ENCODE data around the gene KCNQ1.

KCNQ1 gene

DNA sequence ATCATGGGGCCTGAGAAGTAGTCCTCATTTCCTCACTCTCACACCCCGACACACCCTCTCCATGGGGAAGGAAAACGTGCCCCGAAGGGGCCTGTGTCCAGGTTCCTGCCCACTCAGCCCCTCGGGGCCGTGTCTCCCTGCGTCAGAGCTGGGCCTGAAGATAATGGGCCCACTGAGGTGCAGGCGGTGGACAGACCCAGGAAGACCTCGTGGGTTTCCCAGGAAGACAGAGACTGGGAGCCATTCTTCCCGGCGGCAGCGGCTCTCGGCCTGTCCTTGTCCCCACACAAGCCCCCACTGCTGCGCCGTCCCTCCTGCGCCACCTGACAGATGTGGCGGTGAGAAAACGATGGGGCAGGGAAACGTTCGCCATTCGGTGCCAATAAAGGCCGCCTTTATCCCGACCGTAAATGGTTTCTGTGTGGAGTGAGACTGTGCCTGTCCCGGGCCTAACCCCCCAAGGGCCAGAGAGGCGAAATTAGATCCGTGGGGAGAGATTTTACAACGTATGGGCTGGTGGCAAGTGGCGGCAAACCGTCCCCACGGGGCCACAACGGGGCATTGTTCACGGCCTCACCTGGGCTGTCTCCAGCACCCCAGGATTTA, 351.8 kb downstream of the KCNQ1 start:
- no peak for DNase-seq (ENCODE audit: low read depth in 2 of 2)

DNA sequence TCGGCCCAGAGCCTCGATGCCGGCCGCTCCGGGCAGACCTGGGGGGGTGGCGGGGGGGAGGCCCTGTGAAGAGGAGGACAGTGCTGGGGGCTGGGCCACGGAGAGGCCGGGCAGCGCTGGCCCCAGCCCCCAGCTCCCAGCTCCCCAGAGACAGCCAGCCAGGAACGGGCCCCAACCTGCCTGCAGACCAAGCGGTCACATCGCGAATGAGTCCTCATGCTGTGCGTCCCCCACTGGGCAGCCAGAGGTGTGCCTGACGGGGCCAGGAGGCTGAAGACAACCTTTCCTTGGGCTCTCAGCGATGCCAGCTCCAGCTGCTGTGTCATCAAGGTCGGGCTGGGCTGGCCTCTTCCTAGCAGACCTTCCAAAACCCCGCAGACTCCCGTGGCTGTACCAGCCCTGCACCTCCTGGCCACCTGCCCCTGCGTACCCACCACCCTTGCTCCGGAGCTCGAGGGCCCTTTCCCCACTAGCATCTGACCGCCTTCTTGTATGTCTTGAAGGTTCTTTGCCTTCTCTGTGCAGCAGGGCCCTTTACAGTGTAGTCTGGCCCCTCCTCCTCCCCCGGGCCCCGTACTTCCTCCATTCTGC, 352.4 kb downstream of the KCNQ1 start:
- DNase-seq (ENCODE audit: low read depth in 2 of 2), result no peak

DNA sequence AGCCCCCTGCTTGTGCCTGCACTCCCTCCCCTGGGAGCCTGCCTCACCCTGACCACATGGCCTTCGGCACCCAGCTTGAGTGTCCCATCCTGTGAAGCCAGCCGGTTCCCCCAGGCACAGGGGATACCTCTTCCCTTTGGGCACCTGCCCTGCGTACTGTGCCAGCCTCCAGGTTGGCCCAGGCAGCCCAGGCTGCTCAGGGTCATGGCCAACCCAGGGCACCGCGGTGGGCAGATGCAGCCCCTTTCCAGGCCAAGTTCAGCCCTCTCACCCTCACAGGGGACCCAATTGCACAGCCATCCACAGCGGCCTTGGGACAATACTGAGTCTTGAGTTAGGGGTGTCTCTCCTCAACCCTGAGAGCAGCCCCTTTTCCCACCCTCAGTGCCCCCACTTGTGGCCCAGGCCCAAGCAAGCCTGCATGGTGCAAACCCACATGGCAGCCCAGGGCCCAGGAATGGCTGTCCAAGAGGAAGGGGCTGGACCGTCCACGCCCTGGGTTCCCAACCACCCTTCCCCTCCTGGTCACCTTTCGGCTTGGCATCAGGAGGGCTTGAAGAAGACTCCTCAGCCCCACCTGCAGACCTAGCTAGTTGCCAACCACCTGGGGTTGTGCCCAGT, 353.0 kb downstream of the KCNQ1 start:
- no peak for DNase-seq (ENCODE audit: low read depth in 2 of 2)

DNA sequence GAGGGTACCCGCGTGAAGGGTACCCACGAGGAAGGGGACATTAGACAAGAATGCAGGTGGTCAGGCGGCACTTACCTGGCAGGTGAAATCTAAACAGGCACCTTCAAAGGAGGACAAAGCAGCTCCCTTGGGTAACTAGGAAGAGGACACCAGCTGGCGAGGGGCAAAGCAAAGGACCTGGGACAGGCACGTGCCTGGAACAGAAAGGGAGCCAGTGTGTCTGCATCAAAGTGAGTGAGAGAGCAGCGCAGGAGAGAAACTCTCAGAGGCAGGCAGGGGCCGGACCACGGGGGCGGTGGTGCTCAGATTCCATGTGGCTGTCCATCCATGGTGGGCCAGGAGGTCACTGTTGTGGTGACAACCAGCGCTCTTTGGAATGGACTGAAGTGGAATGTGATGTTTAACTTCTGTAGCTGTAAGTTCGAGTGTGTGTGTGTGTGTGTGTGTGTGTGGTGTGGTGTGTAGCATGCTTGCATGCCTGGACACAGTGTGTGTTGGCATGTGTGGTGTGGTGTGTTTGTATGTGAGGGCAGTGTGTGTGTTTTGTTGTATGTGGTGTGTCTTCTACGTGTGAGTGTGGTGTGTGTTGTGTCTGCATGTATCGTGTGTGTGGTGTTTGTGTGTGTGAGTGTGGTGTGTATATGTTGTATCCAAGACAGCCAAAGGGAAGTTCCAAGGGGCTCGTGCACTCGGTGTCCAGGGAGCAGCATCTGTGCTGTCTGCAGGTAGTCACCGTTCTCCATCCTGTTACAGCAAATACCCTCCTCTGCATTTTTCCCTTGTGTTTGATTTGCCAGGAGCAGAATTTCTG, 354.3 kb downstream of the KCNQ1 start:
- DNase-seq (ENCODE audit: low read depth in 2 of 2), result no peak

DNA sequence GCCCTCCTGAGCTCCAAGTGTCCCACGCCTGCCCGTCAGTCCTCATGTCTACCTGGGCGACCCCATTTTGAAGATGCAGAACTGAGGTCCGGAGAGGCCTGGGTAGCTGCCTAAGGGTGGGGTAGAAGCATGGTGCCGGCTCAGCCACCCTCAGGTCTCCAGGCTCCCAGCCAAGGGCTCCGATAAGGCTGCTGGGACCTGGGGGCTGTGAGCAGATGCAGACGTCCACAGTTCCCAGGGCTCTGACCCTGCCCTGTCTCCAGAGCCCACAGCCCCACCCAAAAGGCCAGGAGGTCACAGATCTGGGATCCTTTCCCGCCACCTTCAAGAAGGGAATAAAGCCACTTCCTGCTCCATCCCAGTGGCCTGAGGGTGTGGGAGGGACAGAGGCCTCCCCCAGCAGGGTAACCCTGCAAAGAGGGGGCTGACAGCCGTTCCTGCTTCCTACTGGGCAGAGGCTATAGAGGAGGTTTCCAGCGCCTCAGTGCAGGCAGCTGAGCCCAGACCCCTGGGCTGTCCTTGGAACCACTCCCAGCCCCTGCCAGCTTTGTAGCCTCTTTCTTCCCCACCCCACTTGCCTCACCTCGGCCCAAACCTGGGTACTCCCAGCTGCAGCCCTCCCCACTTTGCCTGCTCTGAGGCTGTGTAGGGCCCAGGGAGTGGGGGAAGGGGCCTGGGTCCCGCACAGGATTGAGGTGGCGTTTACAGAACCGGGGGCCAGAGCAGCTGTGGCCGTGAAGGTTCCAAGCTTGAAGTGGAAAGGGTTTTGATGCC, 355.3 kb downstream of the KCNQ1 start:
- DNase-seq (ENCODE audit: low read depth in 2 of 2), result no peak

DNA sequence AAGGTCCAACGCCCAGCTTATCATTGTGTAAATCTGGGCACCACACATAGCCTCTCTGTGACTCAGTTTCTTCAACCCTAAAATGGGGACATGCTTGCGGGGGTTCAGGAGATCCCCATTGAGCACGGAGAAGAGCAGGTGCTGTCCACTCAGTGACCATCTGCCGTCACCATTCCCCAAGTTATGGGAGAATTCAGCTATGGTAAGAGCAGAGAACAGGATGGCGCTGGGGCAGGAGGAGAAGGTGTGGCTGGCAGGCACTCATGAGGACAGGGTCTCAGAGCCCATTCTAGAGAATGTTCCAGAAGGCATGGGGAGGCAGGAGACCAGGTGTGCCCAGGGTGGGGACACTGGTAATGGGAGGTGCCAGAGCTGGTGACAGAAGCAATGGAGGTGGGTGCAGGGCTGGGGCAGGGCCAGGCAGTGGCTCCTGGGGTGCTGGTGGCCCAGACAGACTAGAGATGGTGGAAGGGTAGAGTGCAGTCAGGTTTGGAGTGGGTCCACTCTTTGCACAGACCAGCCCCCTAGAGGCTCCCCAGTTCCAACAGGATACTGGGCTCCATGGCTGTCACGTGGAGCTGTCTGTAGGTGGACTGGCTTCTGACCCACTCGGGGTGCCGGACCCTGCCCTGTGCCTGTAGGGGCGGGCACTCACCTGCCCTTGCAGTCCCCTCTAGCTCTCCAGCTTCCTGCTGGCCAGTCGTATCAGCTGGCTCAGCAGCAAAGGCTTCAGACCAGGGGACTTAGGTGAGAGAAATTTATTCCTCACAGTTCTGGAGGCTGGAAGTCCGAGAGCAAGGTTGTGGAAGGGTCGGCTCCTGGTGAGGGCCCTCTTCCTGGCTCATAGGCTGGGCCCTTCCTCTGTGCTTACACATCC, 356.1 kb downstream of the KCNQ1 start:
- DNase-seq (ENCODE audit: low read depth in 2 of 2), result no peak

DNA sequence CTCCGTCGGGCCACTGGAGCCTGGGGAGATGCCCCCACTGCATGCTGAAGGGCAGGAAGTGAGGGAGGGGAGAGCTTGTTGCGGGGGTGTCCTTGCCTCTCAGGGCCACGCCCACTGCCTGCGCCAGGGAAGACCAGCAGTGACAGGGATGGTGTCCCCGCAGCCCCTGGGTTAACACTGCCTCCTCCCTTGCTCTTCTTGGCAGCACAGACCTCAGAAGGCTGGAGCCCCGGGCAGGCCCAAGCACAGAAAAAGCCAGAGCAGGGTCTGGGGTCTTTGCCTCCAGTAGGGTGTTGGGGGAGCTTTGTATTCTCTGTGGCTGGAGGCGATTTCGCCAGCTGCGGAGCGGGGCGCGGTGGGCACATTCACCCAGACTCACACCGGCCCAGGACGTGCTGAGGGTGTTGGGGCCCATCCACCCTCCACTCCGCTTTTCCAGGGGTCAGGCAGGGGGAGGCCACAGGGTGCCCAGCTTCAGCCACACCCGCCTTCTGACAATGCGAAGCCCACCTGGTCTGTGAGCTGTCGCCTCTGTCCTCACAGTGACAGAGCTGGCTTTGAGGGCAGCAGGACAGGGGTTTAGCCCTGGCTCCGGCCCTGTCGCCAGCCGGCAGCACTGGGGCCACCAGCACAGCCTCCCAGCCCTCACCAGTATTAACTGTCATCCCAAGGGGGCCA, 357.0 kb downstream of the KCNQ1 start:
- no peak for DNase-seq (ENCODE audit: low read depth in 2 of 2)

DNA sequence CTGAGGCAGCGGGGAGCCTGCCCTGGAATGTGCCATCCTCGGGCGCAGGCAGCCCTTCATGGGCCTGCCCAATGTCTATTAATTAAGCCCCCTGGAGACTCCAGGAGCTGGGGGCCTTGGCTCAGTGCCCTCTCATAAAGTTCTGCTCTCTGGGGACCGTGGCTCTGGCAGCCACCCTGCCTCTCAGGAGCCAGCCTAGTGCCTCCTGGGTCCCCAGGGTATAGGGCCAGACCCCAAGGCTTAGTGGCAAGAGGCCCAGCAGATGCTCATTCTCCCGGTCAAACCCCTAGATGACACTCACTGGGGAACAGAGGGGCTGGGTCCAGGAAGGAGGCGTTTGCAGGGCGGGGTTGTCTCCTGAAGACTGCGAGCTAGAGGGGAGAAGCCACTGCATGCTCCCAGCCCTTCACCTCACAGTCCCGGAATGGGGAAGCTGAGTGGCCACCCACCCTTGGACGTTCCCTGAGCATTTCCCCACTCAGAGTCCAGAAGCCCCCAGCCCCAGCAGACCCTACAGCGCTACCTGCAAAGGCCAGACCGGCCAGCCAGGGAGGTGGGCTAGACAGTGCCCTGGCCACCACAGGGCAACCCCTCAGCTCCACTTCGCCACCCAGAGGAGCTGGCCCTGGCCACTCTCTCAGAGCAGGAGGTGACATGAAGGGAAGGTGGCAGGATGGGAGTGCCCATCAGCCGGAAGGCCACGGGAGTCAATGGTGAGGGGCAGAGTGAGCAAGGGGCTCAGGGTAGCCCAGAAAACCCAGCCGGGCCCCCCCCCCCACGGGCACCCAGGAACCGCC, 357.8 kb downstream of the KCNQ1 start:
- DNase-seq (ENCODE audit: low read depth in 2 of 2), result no peak

DNA sequence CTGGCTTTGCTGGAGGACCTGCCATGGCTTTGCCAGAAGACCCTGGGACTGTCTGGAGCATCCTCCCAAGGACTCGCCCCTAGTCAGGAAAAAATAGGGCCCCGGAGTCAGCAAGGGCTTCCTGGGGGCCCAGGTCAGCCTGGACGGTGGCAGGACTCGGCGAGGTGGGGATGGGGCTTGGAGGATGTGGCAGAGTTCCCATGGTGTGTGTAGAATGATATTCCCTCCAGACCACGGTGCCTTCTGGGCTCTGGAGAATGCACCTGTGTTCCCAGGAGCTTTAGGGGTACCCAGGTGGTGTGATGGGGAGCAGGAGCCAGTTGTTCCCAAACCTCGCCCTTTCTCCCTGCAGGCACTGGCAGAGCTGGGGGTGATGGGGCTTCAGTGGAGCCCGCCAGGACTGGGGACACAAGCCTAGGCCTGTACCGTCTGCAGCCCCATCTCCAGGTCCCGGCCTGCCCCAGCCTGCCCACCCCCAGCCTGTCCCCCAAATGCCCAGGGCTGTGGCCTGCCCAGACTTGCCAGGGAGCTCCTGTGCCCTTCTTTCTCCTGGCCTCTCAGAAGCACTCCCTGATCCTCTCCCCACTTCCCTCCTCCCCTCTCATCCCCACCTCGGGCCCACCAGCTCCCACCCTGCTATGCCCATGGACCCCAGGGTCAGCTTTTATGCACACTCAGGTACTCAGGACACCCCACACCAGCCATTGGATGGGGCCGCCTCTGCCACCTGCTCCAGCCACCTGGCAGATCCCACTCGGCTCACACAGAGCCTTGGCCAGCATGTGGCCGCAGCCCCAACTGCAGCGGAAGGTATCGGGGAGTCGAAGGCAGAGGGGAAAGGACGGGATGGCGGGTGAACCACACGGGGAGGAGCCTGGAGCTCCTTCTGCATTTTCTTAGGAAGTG, 358.6 kb downstream of the KCNQ1 start:
- DNase-seq (ENCODE audit: low read depth in 2 of 2), result no peak

DNA sequence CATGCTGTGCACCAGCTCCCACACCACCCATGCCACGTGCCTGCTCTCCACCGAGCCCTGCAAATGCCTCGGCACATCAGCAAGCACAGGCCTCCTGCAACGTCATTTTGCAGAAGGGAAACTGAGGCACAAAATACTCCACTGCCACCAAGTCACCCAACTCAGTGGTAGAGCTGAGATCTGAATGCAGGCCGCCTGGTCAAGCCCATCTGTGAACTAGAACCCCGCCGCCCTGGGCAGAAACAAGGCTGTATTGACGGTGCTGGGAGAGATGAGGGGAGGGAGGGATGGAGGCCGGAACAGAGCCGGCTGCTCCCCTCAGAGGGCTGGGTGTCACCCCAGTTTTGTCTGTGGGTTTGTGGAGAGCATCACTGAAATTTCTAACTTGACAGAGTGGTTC, 359.4 kb downstream of the KCNQ1 start:
- no peak for DNase-seq (ENCODE audit: low read depth in 2 of 2)

DNA sequence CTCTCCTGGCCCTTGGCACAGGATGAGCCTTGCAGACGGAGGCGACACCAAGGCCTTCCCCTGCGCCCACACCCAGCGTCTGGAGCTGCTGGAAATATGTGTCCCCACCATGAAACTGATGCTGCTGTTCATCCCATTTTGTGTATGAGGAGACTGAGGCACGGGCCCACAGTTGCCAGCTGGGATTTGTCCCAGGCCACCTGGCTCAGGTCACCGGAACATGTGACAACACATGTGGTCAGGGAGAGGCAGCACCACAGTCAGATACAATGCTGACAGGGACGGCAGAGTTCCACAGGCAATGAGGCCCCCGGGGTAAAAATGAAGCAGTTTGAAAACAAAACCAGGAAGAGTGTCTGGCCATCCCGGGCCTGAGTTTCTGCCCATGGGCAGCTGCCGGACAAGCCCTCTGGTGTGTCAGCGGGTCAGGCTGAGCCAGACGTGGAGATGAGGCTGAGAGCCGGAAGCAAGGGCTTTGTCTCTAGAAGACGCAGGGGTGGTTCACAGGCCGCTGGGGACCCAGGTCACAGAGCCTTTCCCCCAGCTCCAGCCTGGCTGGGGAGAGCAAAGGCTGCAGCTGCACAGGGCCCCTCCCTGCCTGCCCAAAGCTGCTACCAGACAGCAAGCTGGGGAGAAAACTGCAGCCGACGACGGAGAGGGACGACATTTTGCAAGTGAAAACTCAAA, 360.0 kb downstream of the KCNQ1 start:
- DNase-seq (ENCODE audit: low read depth in 2 of 2), result no peak

DNA sequence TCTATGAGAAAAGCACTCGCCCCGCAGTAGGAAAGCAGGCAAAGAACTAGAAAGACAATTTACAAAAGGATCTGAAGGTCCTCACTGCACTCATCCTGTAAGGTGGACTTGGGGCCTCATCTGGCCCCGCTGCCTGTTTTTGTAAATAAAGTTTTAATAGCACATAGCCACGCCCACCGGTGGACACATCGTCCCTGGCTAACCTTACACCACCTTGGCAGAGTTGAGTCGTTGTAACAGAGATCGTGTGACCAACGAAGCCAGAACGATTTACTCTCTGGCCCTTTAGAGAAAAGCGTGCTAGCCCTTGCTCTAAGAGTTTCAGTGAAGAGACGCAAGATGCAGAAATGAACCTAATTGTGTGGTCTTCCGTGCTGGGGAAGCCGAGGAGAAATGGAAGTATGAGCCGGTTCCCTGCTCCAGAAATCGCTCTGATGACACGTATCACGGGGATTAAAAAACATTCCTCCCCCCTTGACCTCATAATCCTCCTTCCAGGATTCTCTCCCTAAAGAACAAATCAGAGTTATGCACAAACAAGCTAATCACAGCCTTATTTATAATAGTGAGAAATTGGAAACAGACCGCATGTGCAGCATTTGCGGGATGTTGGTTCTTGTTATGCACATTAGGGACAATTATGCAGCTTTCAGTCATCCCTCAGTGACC, 360.7 kb downstream of the KCNQ1 start:
- no peak for DNase-seq (ENCODE audit: low read depth in 2 of 2)

DNA sequence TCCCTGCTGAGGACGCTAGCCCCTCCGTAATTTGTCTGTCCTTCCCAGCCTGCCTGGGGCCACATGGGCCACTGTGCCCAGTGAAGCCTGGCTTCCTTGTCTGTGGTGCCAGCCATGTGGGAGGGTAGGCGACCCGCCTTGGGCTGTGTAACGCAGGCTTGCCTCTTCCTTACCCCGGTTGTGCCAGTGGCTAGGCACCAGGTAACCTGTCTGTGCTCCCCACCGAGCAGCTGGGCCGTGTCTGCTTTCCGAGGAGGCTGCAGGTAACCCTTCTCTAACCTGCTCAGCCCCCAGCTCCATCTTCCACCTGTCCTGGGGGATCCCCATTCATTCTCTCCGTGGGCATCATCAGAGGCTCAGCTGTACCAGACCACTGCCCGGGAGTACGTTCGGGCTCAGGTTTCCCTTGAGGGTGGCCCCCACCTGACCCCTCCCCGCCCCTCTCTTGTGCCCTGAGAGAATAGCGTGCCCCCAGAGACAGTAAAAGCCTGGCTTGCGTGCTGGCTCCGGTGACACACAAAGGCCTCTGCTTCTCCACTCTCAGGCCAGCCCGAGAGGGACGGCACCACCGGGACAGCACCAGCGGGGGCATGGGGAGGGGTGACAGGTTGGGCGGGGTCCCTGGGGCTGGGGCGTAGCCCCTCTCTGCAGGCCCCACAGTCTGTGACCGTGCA, 361.7 kb downstream of the KCNQ1 start:
- no peak for DNase-seq (ENCODE audit: low read depth in 2 of 2)

DNA sequence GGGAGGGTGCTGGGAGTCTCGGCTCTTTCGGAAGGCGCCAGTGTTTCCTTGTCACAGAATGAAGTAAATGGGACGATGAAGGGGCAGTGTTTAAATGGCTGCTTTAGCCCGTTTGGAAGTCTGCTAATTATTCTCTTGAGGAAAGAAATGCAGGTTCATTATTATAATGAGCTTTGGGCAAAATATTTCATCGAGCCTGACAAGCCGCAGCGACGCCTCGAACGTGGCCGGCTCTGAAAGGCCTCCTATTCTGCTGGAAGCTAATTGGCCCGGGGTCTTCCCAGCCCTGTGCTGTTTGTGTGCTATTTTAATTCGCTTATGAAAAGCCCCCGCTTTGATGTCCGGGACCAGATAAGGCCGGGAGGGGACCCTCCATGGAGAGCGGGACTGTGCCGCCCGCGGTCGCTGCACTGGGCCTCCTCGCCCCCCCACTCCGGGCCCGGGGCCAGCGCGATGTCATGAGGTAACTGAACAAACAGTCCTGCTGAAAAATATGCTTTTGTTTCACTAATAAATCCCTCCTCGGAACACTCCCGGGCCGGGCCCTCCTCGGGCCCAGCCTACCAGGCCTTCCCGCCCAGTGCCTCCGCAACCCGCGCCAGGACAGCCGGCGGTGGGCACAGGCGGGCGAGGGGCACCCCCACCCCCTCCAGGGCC, 362.3 kb downstream of the KCNQ1 start:
- no peak for DNase-seq (ENCODE audit: low read depth in 2 of 2)

DNA sequence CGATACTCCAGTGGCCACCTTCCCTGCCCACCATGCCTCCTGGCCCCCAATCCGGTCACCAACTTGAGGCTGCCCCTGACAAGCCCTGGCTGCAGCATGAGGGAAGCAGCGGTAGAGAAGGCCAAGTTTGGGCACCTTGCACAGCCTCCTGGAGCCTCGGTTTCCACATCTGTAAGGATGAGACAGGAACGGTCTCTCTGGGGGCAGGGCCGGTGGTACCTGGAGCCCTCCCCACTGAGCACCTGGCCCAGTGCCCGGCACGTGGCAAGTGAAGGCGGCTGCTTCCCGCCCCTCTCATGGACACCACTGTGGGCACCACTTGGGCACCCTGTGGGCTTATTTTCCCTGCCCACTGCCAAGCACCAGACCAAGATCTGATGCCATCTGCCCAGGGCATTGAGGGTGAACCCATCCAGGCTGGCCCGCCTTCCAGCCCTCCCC, 363.0 kb downstream of the KCNQ1 start:
- no peak for DNase-seq (ENCODE audit: low read depth in 2 of 2)
